Measurements from ENCODE around the gene SPINT4.
A peak's percentile ranks its signal among the peaks of the same experiment; 100 is the strongest.
"Not testable (repeated sequence)": the region's sequence is repeated elsewhere in the genome, so short reads cannot be mapped to it uniquely, and the experiment has no call there.

The SPINT4 gene

GRCh38 chr20:45722047-45722446 is at the start of gene SPINT4:
SPINT4 (plus strand) TSS chr20:45722347; CDS start chr20:45722368, 21 bp downstream.
- DNase-seq: no peak

- no peak for DNase-seq
Measured at GRCh38 chr20:45672765-45673164, 49.4 kb upstream of the SPINT4 start.

- DNase-seq: no peak
Measured at GRCh38 chr20:45679650-45680049, 42.5 kb upstream of the SPINT4 start.

- DNase-seq: no peak
Measured at GRCh38 chr20:45685896-45686295, 36.3 kb upstream of the SPINT4 start.

- not testable (repeated sequence) for DNase-seq
Measured at GRCh38 chr20:45693346-45693745, 28.8 kb upstream of the SPINT4 start.

GRCh38 chr20:45695496-45695895 is 26.7 kb upstream of the SPINT4 start:
- no peak for DNase-seq

GRCh38 chr20:45701104-45701503 is 21.0 kb upstream of the SPINT4 start:
- no peak for DNase-seq

GRCh38 chr20:45701873-45702272 is 20.3 kb upstream of the SPINT4 start, which contains the start of gene WFDC13:
WFDC13 (plus strand) TSS chr20:45702038; CDS start chr20:45702124, 86 bp downstream.
- DNase-seq: no peak

- DNase-seq: no peak
Measured at GRCh38 chr20:45704969-45705637, 17.0 kb upstream of the SPINT4 start, which contains the start of gene WFDC10B. WFDC10B (minus strand) TSS chr20:45705019; CDS start chr20:45685992, 19,027 bp downstream.

GRCh38 chr20:45716141-45716688 is 5.9 kb upstream of the SPINT4 start:
- not testable (repeated sequence) for DNase-seq

GRCh38 chr20:45725134-45725533 is 3.0 kb downstream of the SPINT4 start:
- no peak for DNase-seq

GRCh38 chr20:45727044-45727443 is 4.9 kb downstream of the SPINT4 start:
- DNase-seq: no peak

- no peak for DNase-seq
Measured at GRCh38 chr20:45732199-45732598, 10.1 kb downstream of the SPINT4 start.

GRCh38 chr20:45735552-45735951 is 13.4 kb downstream of the SPINT4 start:
- no peak for DNase-seq

- no peak for DNase-seq
Measured at GRCh38 chr20:45735988-45736387, 13.8 kb downstream of the SPINT4 start.

GRCh38 chr20:45742596-45742995 is 20.4 kb downstream of the SPINT4 start:
- no peak for DNase-seq

- no peak for DNase-seq
Measured at GRCh38 chr20:45745015-45745414, 22.9 kb downstream of the SPINT4 start.

- no peak for DNase-seq
Measured at GRCh38 chr20:45751721-45752120, 29.6 kb downstream of the SPINT4 start.

- DNase-seq: no peak
Measured at GRCh38 chr20:45752746-45753145, 30.6 kb downstream of the SPINT4 start.

GRCh38 chr20:45758096-45758495 is 35.9 kb downstream of the SPINT4 start:
- DNase-seq: peak; percentile 35

- peak; percentile 23 for DNase-seq
Measured at GRCh38 chr20:45759921-45760320, 37.8 kb downstream of the SPINT4 start.

- peak; percentile 36 for DNase-seq
Measured at GRCh38 chr20:45761966-45762365, 39.8 kb downstream of the SPINT4 start.

- not testable (repeated sequence) for DNase-seq
Measured at GRCh38 chr20:45764618-45765282, 42.6 kb downstream of the SPINT4 start.

GRCh38 chr20:45765307-45765875 is 43.2 kb downstream of the SPINT4 start:
- DNase-seq: no peak
